CD8-positive, alpha-beta memory T cell (primary cell): ENCODE results near the gene FNDC3B. TPM values are rescaled to one million over a fixed set of nuclear protein-coding genes. Genes with fewer than 3 reads are reported as not detected.

ENCODE experiments used
- CTCF ChIA-PET: fragments of 350-600 bp; sonication (Branson Sonifier 250); formaldehyde crosslinking; loops from one replicate; lab custom pipeline; 2021; ENCODE audit warnings: antibody characterized with exemption; lab: Charles Lee
- POLR2A ChIA-PET: fragments of 350-600 bp; sonication (Branson Sonifier 250); formaldehyde crosslinking; loops from one replicate; lab custom pipeline; 2021; ENCODE audit warnings: antibody characterized with exemption; lab: Charles Lee
- DNase-seq, 5 donors: peaks; one replicate each; pipeline versions ENCODE4 v3.0.0 to v3.0.0-alpha.2; 2020 to 2022; ENCODE audit warnings: mixed read lengths in 1 of 5
- H3K27ac ChIP-seq: one replicate; pipeline ENCODE4 v1.7.0; 2013; ENCODE audit warnings: low read depth, mild to moderate bottlenecking, low read length, moderate library complexity
- H3K27me3 ChIP-seq: 2 replicates; pipeline ENCODE4 v1.7.0; 2013; ENCODE audit warnings: low read length, mild to moderate bottlenecking; ENCODE audit not compliant: insufficient read depth, poor library complexity, severe bottlenecking
- H3K36me3 ChIP-seq: 2 replicates; pipeline ENCODE4 v1.7.0; 2013; ENCODE audit warnings: mild to moderate bottlenecking, low read length, moderate library complexity; ENCODE audit not compliant: insufficient read depth
- H3K4me1 ChIP-seq: 2 replicates; pipeline ENCODE4 v1.7.0; 2013; ENCODE audit warnings: mild to moderate bottlenecking, low read length, moderate library complexity; ENCODE audit not compliant: insufficient read depth
- H3K4me3 ChIP-seq: 2 replicates; pipeline ENCODE4 v1.7.0; 2013; ENCODE audit warnings: mild to moderate bottlenecking, low read length
- H3K9me3 ChIP-seq: 2 replicates; pipeline ENCODE4 v1.7.0; 2013; ENCODE audit warnings: mild to moderate bottlenecking, low read length
- H3K27ac Mint-ChIP-seq, 8 donors: one replicate each; pipeline ENCODE4 v1.8.0; 2020 to 2021; ENCODE audit warnings: mixed read lengths in 8 of 8, mild to moderate bottlenecking in 6 of 8, inconsistent platforms in 3 of 8, moderate library complexity in 3 of 8
- H3K27me3 Mint-ChIP-seq, 2 donors: one replicate each; pipeline ENCODE4 v1.8.0; 2020 to 2021; ENCODE audit warnings: mixed read lengths in 2 of 2, mild to moderate bottlenecking in 1 of 2, moderate library complexity in 1 of 2
- H3K36me3 Mint-ChIP-seq, 3 donors: one replicate each; pipeline ENCODE4 v1.8.0; 2020 to 2021; ENCODE audit warnings: mixed read lengths in 3 of 3, inconsistent platforms in 1 of 3, mild to moderate bottlenecking in 1 of 3
- H3K4me1 Mint-ChIP-seq, 3 donors: one replicate each; pipeline ENCODE4 v1.8.0; 2020 to 2021; ENCODE audit warnings: mixed read lengths in 3 of 3, inconsistent platforms in 1 of 3, mild to moderate bottlenecking in 1 of 3
- H3K4me3 Mint-ChIP-seq, 7 donors: one replicate each; pipeline ENCODE4 v1.8.0; 2020 to 2021; ENCODE audit warnings: mixed read lengths in 7 of 7, mild to moderate bottlenecking in 6 of 7, moderate library complexity in 4 of 7, inconsistent platforms in 2 of 7
- H3K9me3 Mint-ChIP-seq, 5 donors: one replicate each; pipeline ENCODE4 v1.8.0; 2020 to 2022; ENCODE audit warnings: mixed read lengths in 5 of 5, mild to moderate bottlenecking in 3 of 5, moderate library complexity in 2 of 5, inconsistent platforms in 1 of 5
- polyA plus RNA-seq: library from polyadenylated mRNA; unstranded; fragments of 300-500 nt; fragmentation: Illumina TruSeq; gene quantifications from one replicate; pipeline ENCODE4 v1.2.3, GENCODE V29; 2021
- total RNA-seq, 2 experiments: library from RNA; stranded (reverse); gene quantifications; one replicate each; pipeline ENCODE4 v1.2.3, GENCODE V29; 2021

FNDC3B gene
- total and polyA plus RNA-seq, 3 experiments from 2014 or later, result 8.7 to 18.6 (median 17.4) TPM

DNA sequence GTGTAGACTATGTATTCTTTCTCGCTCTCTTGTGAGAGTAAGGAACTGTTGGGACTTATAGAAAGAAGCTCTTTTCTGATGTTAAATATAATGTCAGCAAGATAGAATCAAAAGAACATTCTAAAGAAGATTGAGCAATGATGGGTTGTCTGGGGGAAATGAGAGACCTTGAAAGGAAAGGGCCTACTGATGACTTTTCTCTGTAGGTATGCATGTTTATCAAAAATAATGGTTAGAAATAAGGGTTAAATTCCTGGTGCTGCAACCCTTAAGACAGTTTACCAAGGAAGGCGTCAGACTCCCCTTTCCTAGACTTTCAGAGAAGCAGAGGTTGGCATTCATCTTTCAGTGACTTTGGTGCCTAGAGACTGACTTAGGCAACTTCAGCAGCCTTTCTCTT is 339.1 kb downstream of the FNDC3B start:
- Mint-ChIP-seq H3K4me1 (no peaks in the 10 kb centered on the region), H3K27ac (no peak overlapping the region), H3K9me3 (peaks cover 0 to 18% (median 4%) of the 10 kb centered on the region in 5 donors), H3K4me3 (no peak overlapping the region), H3K27me3 (no peaks in the 10 kb centered on the region), H3K36me3 (peaks cover 52 to 72% (median 72%) of the 10 kb centered on the region in 3 donors)
- CTCF ChIA-PET, result interaction anchor here (1.4 kb wide), 1 partner anchor 46 kb away, joined by 3 read pairs; no protein-coding TSS in a partner anchor
- Histone ChIP-seq H3K4me3 (no peak overlapping the region), H3K27ac (no peak overlapping the region), H3K36me3 (peaks cover 14% of the 10 kb centered on the region), H3K4me1 (no peaks in the 10 kb centered on the region), H3K27me3 (no peaks in the 10 kb centered on the region), H3K9me3 (no peaks in the 10 kb centered on the region)
- DNase-seq, result no peak
- POLR2A ChIA-PET, result no interaction called here

DNA sequence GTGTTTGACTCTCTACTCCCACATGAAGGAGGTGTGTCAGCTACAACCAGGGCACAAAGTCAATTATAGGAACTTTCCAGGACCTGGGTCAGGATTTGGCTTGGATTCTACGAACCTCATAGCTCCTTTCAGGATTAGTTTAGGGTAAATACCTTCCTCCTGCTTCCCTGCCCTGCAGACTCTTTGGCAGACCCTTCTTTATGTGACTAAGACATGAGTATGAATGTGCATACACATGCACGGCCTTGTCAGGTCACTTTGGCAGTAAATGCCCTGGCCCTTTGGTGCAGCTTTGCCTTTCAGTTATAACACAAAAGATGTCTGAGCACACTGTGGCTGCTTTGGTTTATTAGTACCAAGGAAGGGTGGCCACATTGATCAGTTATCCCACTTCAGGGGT is 340.0 kb downstream of the FNDC3B start:
- ChIA-PET CTCF (interaction anchor here (0.6 to 1.4 kb wide), 2 partner anchors 12 to 47 kb away, joined by 3 read pairs; no protein-coding TSS in a partner anchor), POLR2A (no interaction called here)
- Mint-ChIP-seq H3K36me3 (peaks cover 51 to 74% (median 69%) of the 10 kb centered on the region in 3 donors), H3K27me3 (no peaks in the 10 kb centered on the region), H3K4me1 (no peaks in the 10 kb centered on the region), H3K9me3 (peaks cover 0 to 18% (median 4%) of the 10 kb centered on the region in 5 donors), H3K4me3 (no peak overlapping the region), H3K27ac (no peak overlapping the region)
- Histone ChIP-seq H3K36me3 (peaks cover 14% of the 10 kb centered on the region), H3K9me3 (no peaks in the 10 kb centered on the region), H3K27me3 (no peaks in the 10 kb centered on the region), H3K4me1 (no peaks in the 10 kb centered on the region), H3K4me3 (no peak overlapping the region), H3K27ac (no peak overlapping the region)
- no peak for DNase-seq

DNA sequence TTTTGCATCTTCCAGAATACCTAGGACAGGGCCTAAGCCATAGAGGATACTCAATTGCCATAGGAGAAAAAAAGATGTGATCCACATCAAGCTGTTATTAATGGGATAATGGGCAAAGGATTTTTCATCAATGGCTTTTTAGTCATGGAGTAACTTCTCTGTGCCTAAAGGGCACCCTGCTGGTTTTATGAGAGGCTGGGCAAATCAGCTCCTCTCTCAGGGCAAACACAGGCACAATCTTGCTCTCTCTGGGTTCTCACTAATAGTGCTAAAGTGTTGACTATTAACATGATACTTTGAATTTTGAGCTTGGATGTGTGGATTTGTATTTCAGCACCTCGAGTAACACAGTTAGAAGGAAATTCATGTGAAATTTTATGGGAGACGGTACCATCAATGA is 341.3 kb downstream of the FNDC3B start:
- ChIA-PET CTCF (no interaction called here), POLR2A (no interaction called here)
- Histone ChIP-seq H3K36me3 (peaks cover 14% of the 10 kb centered on the region), H3K27ac (no peak overlapping the region), H3K9me3 (no peaks in the 10 kb centered on the region), H3K4me3 (no peak overlapping the region), H3K4me1 (no peaks in the 10 kb centered on the region), H3K27me3 (no peaks in the 10 kb centered on the region)
- Mint-ChIP-seq H3K4me3 (no peak overlapping the region), H3K9me3 (peaks cover 0 to 18% (median 4%) of the 10 kb centered on the region in 5 donors), H3K27me3 (no peaks in the 10 kb centered on the region), H3K4me1 (no peaks in the 10 kb centered on the region), H3K27ac (no peak overlapping the region), H3K36me3 (peaks cover 47 to 81% (median 70%) of the 10 kb centered on the region in 3 donors)
- DNase-seq, result no peak

DNA sequence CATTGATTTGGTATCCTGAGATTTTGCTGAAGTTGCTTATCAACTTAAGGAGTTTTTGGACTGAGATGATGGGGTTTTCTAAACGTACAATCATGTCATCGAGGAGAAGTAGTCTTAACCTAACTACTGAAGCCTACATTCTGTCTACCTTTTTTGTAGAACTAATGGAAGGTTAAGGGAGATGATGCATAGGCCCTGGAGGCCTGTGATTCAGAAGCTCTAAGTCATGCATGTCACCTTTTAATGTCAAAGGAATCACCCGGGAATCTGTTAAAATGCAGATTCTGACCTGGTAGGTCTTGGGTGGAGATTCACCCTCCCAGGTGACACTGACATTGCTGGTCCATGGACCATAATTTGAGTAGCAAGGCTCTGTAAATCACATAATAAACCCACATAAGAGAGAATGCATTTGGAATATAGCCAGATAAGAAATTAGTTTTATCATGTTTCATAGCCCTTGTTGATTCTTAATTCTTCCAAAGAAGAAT is 344.0 kb downstream of the FNDC3B start:
- ChIA-PET POLR2A (no interaction called here), CTCF (no interaction called here)
- Histone ChIP-seq H3K4me1 (no peaks in the 10 kb centered on the region), H3K9me3 (no peaks in the 10 kb centered on the region), H3K4me3 (no peak overlapping the region), H3K27me3 (no peaks in the 10 kb centered on the region), H3K27ac (no peak overlapping the region), H3K36me3 (peaks cover 10% of the 10 kb centered on the region)
- no peak for DNase-seq
- Mint-ChIP-seq H3K9me3 (peaks cover 0 to 18% (median 4%) of the 10 kb centered on the region in 5 donors), H3K27ac (no peak overlapping the region), H3K4me1 (no peaks in the 10 kb centered on the region), H3K4me3 (no peak overlapping the region), H3K36me3 (peaks cover 42 to 59% (median 51%) of the 10 kb centered on the region in 3 donors), H3K27me3 (no peaks in the 10 kb centered on the region)

DNA sequence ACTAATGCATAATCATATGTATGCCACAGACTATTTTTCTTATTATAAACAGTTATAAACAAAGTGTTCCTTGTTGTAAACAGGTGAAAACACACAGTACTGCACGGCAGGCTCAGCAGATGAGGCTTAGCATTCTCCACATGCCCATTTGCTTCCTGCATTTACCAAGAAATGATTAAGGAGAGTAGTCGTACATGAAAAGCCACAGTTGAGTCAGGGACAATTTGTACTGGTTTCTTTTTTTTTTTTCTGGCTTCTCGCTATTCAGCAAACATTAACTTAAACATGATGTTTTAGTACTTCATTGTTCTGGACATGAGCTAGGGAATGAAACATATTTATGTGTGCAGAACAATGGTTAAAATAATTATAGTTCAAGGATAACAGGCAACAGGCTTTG is 345.5 kb downstream of the FNDC3B start:
- Histone ChIP-seq H3K27me3 (no peaks in the 10 kb centered on the region), H3K9me3 (no peaks in the 10 kb centered on the region), H3K36me3 (no peaks in the 10 kb centered on the region), H3K4me3 (no peak overlapping the region), H3K27ac (no peak overlapping the region), H3K4me1 (no peaks in the 10 kb centered on the region)
- peaks cover 30 to 44% (median 37%) of the 10 kb centered on the region in 3 donors for H3K36me3 Mint-ChIP-seq
- POLR2A ChIA-PET, result no interaction called here
- CTCF ChIA-PET, result no interaction called here
- H3K4me1 Mint-ChIP-seq, result no peaks in the 10 kb centered on the region
- no peak for DNase-seq
- no peak overlapping the region for H3K27ac Mint-ChIP-seq
- H3K4me3 Mint-ChIP-seq, result no peak overlapping the region
- no peaks in the 10 kb centered on the region for H3K27me3 Mint-ChIP-seq
- peaks cover 0 to 13% (median 4%) of the 10 kb centered on the region in 5 donors for H3K9me3 Mint-ChIP-seq

DNA sequence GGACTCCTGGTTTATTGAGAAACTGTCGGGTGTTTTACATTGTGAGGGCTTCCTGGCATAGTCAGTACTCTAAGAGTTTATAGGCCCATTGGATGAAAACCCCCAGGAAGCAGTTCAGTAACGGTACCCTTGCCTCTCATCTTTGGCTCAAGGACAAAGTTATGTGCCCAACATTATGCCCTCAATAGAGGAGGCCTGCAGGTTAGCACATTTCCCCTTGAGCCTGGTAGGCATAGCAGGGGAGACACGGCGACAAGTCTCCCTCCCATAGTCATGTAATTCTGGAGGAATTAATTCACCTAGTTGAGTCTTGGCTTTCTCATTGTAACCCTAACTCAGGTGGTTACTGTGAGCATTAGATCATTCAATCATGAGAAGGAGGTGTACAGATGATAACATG is 348.4 kb downstream of the FNDC3B start:
- CTCF ChIA-PET, result no interaction called here
- no peak overlapping the region for H3K27ac ChIP-seq
- no peaks in the 10 kb centered on the region for H3K27me3 Mint-ChIP-seq

DNA sequence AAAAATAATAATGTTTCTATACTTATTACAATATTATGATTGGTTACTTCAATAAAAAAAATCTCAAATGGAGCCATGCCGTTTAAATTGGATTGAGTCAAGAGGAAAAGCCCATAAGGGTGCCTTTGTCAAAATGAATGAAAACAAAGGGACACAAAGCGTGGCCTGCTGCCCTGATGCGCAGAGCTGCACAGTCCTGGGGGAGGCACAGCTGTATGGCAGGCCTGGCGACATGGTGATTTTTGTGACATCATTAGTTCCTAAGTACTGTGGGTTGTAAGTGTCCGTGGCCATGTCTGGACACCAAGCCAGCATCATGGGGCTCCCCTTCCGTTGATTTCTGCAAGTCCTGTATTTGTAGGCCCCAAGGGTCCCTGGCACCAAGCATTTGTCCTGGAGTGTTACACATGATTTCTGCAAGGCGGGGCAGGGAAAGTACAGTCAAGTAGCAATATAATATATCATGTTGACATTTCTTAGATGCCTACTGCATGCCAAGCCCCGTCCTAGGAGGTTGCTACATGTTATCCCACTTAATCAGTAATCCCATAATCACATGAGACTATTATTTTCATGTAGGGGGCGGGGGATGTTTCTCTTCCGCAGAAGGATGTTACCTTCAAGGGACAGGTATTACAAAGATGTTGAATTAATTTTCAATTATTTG is 349.2 kb downstream of the FNDC3B start:
- no peak overlapping the region for H3K4me3 Mint-ChIP-seq
- H3K4me1 Mint-ChIP-seq, result no peaks in the 10 kb centered on the region
- no peaks in the 10 kb centered on the region for H3K9me3 Mint-ChIP-seq
- Histone ChIP-seq H3K4me1 (no peaks in the 10 kb centered on the region), H3K36me3 (no peaks in the 10 kb centered on the region), H3K27ac (no peak overlapping the region), H3K4me3 (no peak overlapping the region), H3K27me3 (no peaks in the 10 kb centered on the region), H3K9me3 (no peaks in the 10 kb centered on the region)
- no peak for DNase-seq
- ChIA-PET POLR2A (no interaction called here), CTCF (no interaction called here)
- no peaks in the 10 kb centered on the region for H3K27me3 Mint-ChIP-seq
- no peak overlapping the region for H3K27ac Mint-ChIP-seq
- H3K36me3 Mint-ChIP-seq, result peaks cover 7 to 32% (median 14%) of the 10 kb centered on the region in 3 donors

More for the DNA sequence above, 348.4 kb downstream of the FNDC3B start:
- POLR2A ChIA-PET, result no interaction called here
- no peak overlapping the region for H3K4me3 ChIP-seq
- H3K4me1 ChIP-seq, result no peaks in the 10 kb centered on the region
- no peak overlapping the region for H3K27ac Mint-ChIP-seq
- H3K36me3 ChIP-seq, result no peaks in the 10 kb centered on the region
- H3K27me3 ChIP-seq, result no peaks in the 10 kb centered on the region
- no peak for DNase-seq
- H3K9me3 ChIP-seq, result no peaks in the 10 kb centered on the region
- H3K36me3 Mint-ChIP-seq, result peaks cover 13 to 31% (median 14%) of the 10 kb centered on the region in 3 donors
- no peaks in the 10 kb centered on the region for H3K9me3 Mint-ChIP-seq
- H3K4me1 Mint-ChIP-seq, result no peaks in the 10 kb centered on the region
- no peak overlapping the region for H3K4me3 Mint-ChIP-seq

DNA sequence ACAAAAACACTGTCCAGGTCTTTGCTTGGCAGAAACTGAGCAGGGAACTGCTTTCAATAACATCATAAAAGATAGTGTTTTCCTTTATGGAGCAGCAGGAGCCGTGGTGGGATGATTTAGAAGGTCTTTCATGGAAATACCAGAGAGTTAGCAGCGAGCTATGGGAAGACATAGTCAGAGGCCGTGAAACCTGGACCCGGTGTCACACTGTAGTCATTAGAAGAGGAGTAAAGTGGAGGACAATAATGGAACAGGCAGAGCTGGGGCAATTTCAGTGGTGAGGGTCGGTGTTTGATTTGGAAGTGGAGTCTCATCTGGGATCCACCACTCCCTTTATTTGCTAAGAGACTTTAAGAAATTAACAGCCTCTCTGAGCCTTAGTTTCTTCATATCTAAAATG is 351.4 kb downstream of the FNDC3B start:
- no peak overlapping the region for H3K4me3 Mint-ChIP-seq
- Histone ChIP-seq H3K4me1 (no peaks in the 10 kb centered on the region), H3K9me3 (no peaks in the 10 kb centered on the region), H3K27me3 (no peaks in the 10 kb centered on the region), H3K4me3 (no peak overlapping the region), H3K27ac (no peak overlapping the region), H3K36me3 (no peaks in the 10 kb centered on the region)
- H3K9me3 Mint-ChIP-seq, result no peaks in the 10 kb centered on the region
- peaks cover 6 to 30% (median 13%) of the 10 kb centered on the region in 3 donors for H3K36me3 Mint-ChIP-seq
- ChIA-PET POLR2A (no interaction called here), CTCF (no interaction called here)
- H3K27ac Mint-ChIP-seq, result no peak overlapping the region
- no peaks in the 10 kb centered on the region for H3K27me3 Mint-ChIP-seq
- no peak for DNase-seq
- H3K4me1 Mint-ChIP-seq, result no peaks in the 10 kb centered on the region
